ENCODE measurements around the gene GRIFIN. TPM values are rescaled to one million over a fixed set of nuclear protein-coding genes. Genes with fewer than 3 reads are reported as not detected.

The GRIFIN gene
- total and polyA plus RNA-seq, 7 experiments from 2014 or later, result not detected

DNA sequence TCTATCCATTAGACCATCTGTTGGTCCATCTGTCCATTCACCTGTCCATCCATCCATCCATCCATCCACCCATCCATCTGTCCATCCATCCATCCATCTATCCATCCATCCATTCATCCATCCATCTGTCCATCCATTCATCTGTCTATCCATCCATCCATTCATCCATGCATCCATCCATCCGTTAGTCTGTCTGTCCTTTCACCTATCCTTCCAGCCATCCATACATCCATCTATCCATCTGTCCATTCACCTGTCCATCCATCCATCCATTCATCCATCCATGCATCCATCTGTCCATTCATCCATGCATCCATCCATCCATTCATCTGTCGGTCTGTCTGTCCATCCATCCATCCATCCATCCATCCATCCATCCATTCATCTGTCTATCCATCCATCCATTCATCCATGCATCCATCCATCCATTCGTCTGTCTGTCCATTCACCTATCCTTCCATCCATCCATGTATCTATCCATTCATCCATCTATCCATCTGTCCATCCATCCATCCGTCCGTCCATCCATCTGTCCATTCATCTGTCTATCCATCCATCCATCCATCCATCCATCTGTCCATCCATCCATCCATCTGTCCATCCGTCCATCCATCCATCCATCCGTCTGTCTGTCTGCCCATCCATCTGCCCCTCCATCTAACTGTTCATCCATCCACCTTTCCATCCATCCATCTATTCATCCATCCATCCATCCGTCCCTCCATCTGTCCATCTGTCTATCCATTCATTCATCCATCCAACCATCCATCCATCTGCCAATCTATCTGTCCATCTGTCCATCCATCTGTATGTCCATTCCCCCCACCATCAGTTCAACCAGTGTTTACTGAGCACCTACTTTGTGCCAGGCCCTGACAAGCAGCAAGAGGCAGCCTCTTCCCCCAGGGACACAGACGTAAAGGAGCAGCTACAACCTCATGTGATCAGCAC lies 38.5 kb upstream of the GRIFIN start:
- ChIA-PET CTCF (no interaction called here), POLR2A (interaction anchor here (0.6 to 9.2 kb wide), 3 partner anchors 9 to 322 kb away, joined by 4 to 401 read pairs (median 4); partner anchors contain the start of gene LFNG)
- DNase-seq (no peak), ATAC-seq (no peak)
- H3K27me3 ChIP-seq (ENCODE audit: control insufficient read depth in 2 of 2, insufficient read depth in 2 of 2, low read length in 2 of 2), result no peaks in the 10 kb centered on the region
- Mint-ChIP-seq H3K36me3 (no peaks in the 10 kb centered on the region), H3K27ac (no peak overlapping the region), H3K27me3 (peaks cover 0 to 11% (median 0%) of the 10 kb centered on the region in 5 donors), H3K4me3 (no peak overlapping the region), H3K9me3 (peaks cover 0 to 3% (median 0%) of the 10 kb centered on the region in 11 donors), H3K4me1 (peaks cover 20 to 53% (median 36%) of the 10 kb centered on the region in 7 donors)
- H3K4me1 ChIP-seq (ENCODE audit: control insufficient read depth in 2 of 2, insufficient read depth in 2 of 2, low read length in 2 of 2), result peaks cover 42 to 48% of the 10 kb centered on the region in 2 donors
- no peaks in the 10 kb centered on the region for H3K36me3 ChIP-seq (ENCODE audit: control insufficient read depth in 2 of 3, insufficient read depth in 3 of 3, low read length in 3 of 3)
- H3K9me3 ChIP-seq (ENCODE audit: control insufficient read depth in 2 of 3, low read length in 3 of 3), result no peaks in the 10 kb centered on the region
- no peak overlapping the region for H3K27ac ChIP-seq (ENCODE audit: low read depth, low read length)
- H3K4me3 ChIP-seq (ENCODE audit: low read length), result no peak overlapping the region
- intact Hi-C loops (cut with micrococcal nuclease), result no loop called here

- DNase-seq, result no peak
- Histone ChIP-seq H3K27me3 (ENCODE audit: control insufficient read depth in 2 of 2, insufficient read depth in 2 of 2, low read length in 2 of 2) (no peaks in the 10 kb centered on the region), H3K9me3 (ENCODE audit: control insufficient read depth in 2 of 3, low read length in 3 of 3) (no peaks in the 10 kb centered on the region), H3K4me1 (ENCODE audit: control insufficient read depth in 2 of 2, insufficient read depth in 2 of 2, low read length in 2 of 2) (peaks cover 52 to 59% of the 10 kb centered on the region in 2 donors), H3K36me3 (ENCODE audit: control insufficient read depth in 2 of 3, insufficient read depth in 3 of 3, low read length in 3 of 3) (no peaks in the 10 kb centered on the region), H3K4me3 (ENCODE audit: low read length) (no peak overlapping the region), H3K27ac (ENCODE audit: low read depth, low read length) (no peak overlapping the region)
- Mint-ChIP-seq H3K27ac (peak overlapping the region in 1 of 9 donors; percentile 99), H3K4me1 (peaks cover 29 to 64% (median 43%) of the 10 kb centered on the region in 7 donors), H3K27me3 (peaks cover 0 to 11% (median 0%) of the 10 kb centered on the region in 5 donors), H3K4me3 (no peak overlapping the region), H3K9me3 (peaks cover 0 to 3% (median 0%) of the 10 kb centered on the region in 11 donors), H3K36me3 (no peaks in the 10 kb centered on the region)
- intact Hi-C loops (cut with micrococcal nuclease), result no loop called here
- ATAC-seq, result no peak
- POLR2A ChIA-PET, result interaction anchor here (9.2 kb wide), 1 partner anchor 10 kb away, joined by 401 read pairs; the partner anchor contains the start of gene LFNG
- CTCF ChIA-PET, result no interaction called here
Observed at GRCh38 chr7:2513702-2514101, 37.5 kb upstream of the GRIFIN start.

- H3K27me3 ChIP-seq (ENCODE audit: control insufficient read depth in 2 of 2, insufficient read depth in 2 of 2, low read length in 2 of 2), result no peaks in the 10 kb centered on the region
- Mint-ChIP-seq H3K4me1 (peaks cover 36 to 65% (median 44%) of the 10 kb centered on the region in 7 donors), H3K27ac (peak overlapping the region in 7 of 9 donors; percentile 68 to 99 (median 97)), H3K36me3 (no peaks in the 10 kb centered on the region), H3K27me3 (peaks cover 0 to 7% (median 0%) of the 10 kb centered on the region in 5 donors), H3K9me3 (peaks cover 0 to 1% (median 0%) of the 10 kb centered on the region in 11 donors), H3K4me3 (peak overlapping the region in 9 of 10 donors; percentile 49 to 86 (median 84))
- H3K9me3 ChIP-seq (ENCODE audit: control insufficient read depth in 2 of 3, low read length in 3 of 3), result no peaks in the 10 kb centered on the region
- ChIA-PET CTCF (no interaction called here), POLR2A (interaction anchor here (0.7 to 9.2 kb wide), 4 partner anchors 11 to 61 kb away, joined by 3 to 401 read pairs (median 10); partner anchors contain the start of genes BRAT1 and LFNG)
- no peaks in the 10 kb centered on the region for H3K36me3 ChIP-seq (ENCODE audit: control insufficient read depth in 2 of 3, insufficient read depth in 3 of 3, low read length in 3 of 3)
- intact Hi-C loops (cut with micrococcal nuclease), result no loop called here
- peaks cover 55 to 62% of the 10 kb centered on the region in 2 donors for H3K4me1 ChIP-seq (ENCODE audit: control insufficient read depth in 2 of 2, insufficient read depth in 2 of 2, low read length in 2 of 2)
- DNase-seq (no peak), ATAC-seq (no peak)
- no peak overlapping the region for H3K4me3 ChIP-seq (ENCODE audit: low read length)
- H3K27ac ChIP-seq (ENCODE audit: low read depth, low read length), result peak overlapping the region; percentile 87
Observed at GRCh38 chr7:2512713-2513112, 36.5 kb upstream of the GRIFIN start.

GRCh38 chr7:2512179-2512661 lies 36.0 kb upstream of the GRIFIN start:
- Mint-ChIP-seq H3K36me3 (no peaks in the 10 kb centered on the region), H3K27me3 (peaks cover 0 to 3% (median 0%) of the 10 kb centered on the region in 5 donors), H3K4me3 (peak overlapping the region in 9 of 10 donors; percentile 73 to 86 (median 84)), H3K9me3 (peaks cover 0 to 1% (median 0%) of the 10 kb centered on the region in 11 donors), H3K4me1 (peaks cover 36 to 62% (median 42%) of the 10 kb centered on the region in 7 donors), H3K27ac (peak overlapping the region in 7 of 9 donors; percentile 87 to 99 (median 97))
- Histone ChIP-seq H3K27ac (ENCODE audit: low read depth, low read length) (peak overlapping the region; percentile 87), H3K9me3 (ENCODE audit: control insufficient read depth in 2 of 3, low read length in 3 of 3) (no peaks in the 10 kb centered on the region), H3K27me3 (ENCODE audit: control insufficient read depth in 2 of 2, insufficient read depth in 2 of 2, low read length in 2 of 2) (no peaks in the 10 kb centered on the region), H3K4me3 (ENCODE audit: low read length) (peak overlapping the region; percentile 63), H3K4me1 (ENCODE audit: control insufficient read depth in 2 of 2, insufficient read depth in 2 of 2, low read length in 2 of 2) (peaks cover 58 to 66% of the 10 kb centered on the region in 2 donors), H3K36me3 (ENCODE audit: control insufficient read depth in 2 of 3, insufficient read depth in 3 of 3, low read length in 3 of 3) (no peaks in the 10 kb centered on the region)
- ChIA-PET POLR2A (interaction anchor here (0.7 to 9.2 kb wide), 4 partner anchors 12 to 61 kb away, joined by 3 to 401 read pairs (median 10); partner anchors contain the start of genes BRAT1 and LFNG), CTCF (no interaction called here)
- ATAC-seq (no peak), DNase-seq (peak in 1 of 9 donors; percentile 59)
- intact Hi-C loops (cut with micrococcal nuclease), result no loop called here

DNA sequence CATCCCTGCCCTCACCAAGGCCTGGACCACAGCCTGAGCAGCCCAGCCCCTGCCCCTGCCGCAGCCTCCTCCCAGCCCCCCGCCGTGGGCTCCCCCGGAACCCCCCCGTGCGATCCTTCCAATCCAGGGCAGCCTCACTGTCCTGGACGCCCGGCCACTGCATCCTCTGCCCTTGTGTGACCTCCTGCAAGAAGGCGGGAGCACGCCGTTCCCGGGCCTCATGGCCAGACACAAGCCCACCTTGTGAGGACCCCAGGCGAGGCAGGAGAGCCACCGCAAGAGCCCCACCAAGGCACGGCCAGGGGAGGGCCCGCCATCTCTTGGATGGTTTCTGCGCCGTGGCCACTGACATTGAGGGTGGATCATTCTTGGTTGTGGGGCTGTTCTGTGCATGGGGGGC lies 35.6 kb upstream of the GRIFIN start:
- H3K9me3 Mint-ChIP-seq, result peaks cover 0 to 1% (median 0%) of the 10 kb centered on the region in 11 donors
- H3K27me3 Mint-ChIP-seq, result no peaks in the 10 kb centered on the region
- Histone ChIP-seq H3K36me3 (ENCODE audit: control insufficient read depth in 2 of 3, insufficient read depth in 3 of 3, low read length in 3 of 3) (no peaks in the 10 kb centered on the region), H3K27ac (ENCODE audit: low read depth, low read length) (peak overlapping the region; percentile 87), H3K9me3 (ENCODE audit: control insufficient read depth in 2 of 3, low read length in 3 of 3) (no peaks in the 10 kb centered on the region), H3K4me3 (ENCODE audit: low read length) (peak overlapping the region; percentile 63), H3K27me3 (ENCODE audit: control insufficient read depth in 2 of 2, insufficient read depth in 2 of 2, low read length in 2 of 2) (no peaks in the 10 kb centered on the region), H3K4me1 (ENCODE audit: control insufficient read depth in 2 of 2, insufficient read depth in 2 of 2, low read length in 2 of 2) (peaks cover 58 to 66% of the 10 kb centered on the region in 2 donors)
- peak overlapping the region in 9 of 10 donors; percentile 73 to 86 (median 84) for H3K4me3 Mint-ChIP-seq
- intact Hi-C loops (cut with micrococcal nuclease), result loop anchor here (1.0 kb wide), 2 partner anchors 8 to 120 kb away; partner anchors contain the start of genes LFNG (in 2 of the 2) and TTYH3 (in 1 of the 2)
- ATAC-seq (no peak), DNase-seq (no peak)
- peaks cover 36 to 59% (median 42%) of the 10 kb centered on the region in 7 donors for H3K4me1 Mint-ChIP-seq
- CTCF ChIA-PET, result interaction anchor here (0.6 to 1.6 kb wide), 3 partner anchors 9 to 101 kb away, joined by 3 to 5 read pairs (median 3); no protein-coding TSS in a partner anchor
- POLR2A ChIA-PET, result interaction anchor here (0.7 to 9.2 kb wide), 9 partner anchors 10 to 119 kb away, joined by 3 to 401 read pairs (median 4); partner anchors contain the start of genes BRAT1, IQCE, LFNG and TTYH3
- peak overlapping the region in 7 of 9 donors; percentile 87 to 99 (median 97) for H3K27ac Mint-ChIP-seq
- no peaks in the 10 kb centered on the region for H3K36me3 Mint-ChIP-seq
